ENCODE measurements around the gene HS2ST1. TPM values are rescaled to one million over a fixed set of nuclear protein-coding genes. Genes with fewer than 3 reads are reported as not detected.

Gene HS2ST1
- total RNA-seq, 1 experiment from 2014 or later: 17.6 TPM

Other genes with a start within 250 kb of the HS2ST1 start
- gene SH3GLB1, start 210.1 kb upstream of the HS2ST1 start, total RNA-seq (2014; rRNA removed; shearing (Covaris generic)): 25.1 and 25.3 TPM in 2 replicates
- 151 and 159 TPM in 2 replicates for gene SELENOF, start 509 bp upstream of the HS2ST1 start, total RNA-seq (2014; rRNA removed; shearing (Covaris generic))

Measured in A172 (cell line).